NCI-H510A treated with DMSO at 0.1 percent for 48 hours (cell line): ENCODE measurements around the gene NKX1-2.
"Not testable (repeated sequence)": the region's sequence is repeated elsewhere in the genome, so short reads cannot be mapped to it uniquely, and the experiment has no call there.

Source experiments
- DNase-seq: peaks from one replicate; lab custom pipeline; 2025; lab: John Stamatoyannopoulos, UW

The NKX1-2 gene

DNA sequence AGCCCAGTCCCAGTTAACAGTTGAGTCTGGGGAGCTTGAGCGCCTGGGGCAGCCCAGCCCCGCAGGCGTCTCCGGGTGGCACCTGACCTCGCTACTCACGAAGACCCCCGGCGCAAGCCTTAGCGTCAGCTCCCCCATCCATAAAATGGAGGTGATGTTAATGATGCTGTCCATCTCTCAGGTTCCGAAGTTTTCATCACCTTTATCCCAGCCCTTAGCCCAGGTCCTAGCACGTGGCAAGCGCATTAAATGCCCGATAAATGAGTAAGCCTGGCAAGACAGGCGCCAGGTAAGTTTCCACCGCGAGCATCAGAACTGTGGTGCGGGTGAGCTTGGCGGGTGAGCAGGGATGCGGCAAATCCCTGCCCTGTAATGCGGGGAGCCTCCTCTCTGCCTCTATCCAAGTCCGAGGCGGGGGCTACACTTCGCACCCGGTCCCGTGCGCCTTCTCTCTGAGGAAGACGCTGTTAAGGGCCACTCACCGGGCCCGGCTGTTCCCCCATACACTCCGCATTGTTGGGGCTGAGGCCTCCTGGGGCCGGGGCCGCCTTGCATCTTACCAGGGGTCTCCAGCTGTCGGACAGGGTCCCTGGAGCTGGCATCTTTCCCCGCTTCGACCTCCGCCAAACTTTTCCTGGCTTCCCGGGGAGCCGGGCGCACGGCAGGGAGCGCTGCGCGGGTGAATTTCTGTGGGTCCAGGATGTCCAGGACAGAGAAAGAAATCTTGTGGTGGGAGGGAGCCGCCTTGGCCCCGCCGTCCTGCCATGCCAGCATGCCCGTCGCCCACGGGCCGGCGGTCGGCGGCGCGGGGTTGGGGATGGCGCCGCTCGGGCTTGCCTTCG, 444 bp downstream of the NKX1-2 start:
- no peak for DNase-seq

DNA sequence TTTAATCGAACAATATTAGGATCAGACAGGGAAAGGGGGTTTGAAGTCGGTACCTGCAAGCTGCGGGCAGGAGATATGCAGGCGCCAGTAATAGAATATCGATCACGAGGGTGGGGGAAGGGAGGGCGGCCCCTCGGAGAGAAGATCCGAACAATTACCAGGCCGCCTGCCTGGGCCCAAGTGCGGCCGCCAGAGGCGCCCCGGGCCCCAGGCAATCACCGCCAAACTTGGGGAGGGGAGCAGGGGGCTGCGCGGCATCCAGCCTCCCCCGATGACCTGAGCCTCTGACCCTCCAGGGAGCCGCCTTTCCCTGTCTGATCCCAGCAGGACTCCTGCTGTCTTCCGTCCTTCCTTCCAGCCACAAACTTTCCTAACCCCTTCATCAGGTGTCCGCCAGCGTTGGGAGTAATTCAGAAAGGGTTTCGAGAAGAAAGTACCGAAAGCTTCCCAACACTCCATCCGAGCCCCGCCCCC, 1.1 kb downstream of the NKX1-2 start:
- no peak for DNase-seq

DNA sequence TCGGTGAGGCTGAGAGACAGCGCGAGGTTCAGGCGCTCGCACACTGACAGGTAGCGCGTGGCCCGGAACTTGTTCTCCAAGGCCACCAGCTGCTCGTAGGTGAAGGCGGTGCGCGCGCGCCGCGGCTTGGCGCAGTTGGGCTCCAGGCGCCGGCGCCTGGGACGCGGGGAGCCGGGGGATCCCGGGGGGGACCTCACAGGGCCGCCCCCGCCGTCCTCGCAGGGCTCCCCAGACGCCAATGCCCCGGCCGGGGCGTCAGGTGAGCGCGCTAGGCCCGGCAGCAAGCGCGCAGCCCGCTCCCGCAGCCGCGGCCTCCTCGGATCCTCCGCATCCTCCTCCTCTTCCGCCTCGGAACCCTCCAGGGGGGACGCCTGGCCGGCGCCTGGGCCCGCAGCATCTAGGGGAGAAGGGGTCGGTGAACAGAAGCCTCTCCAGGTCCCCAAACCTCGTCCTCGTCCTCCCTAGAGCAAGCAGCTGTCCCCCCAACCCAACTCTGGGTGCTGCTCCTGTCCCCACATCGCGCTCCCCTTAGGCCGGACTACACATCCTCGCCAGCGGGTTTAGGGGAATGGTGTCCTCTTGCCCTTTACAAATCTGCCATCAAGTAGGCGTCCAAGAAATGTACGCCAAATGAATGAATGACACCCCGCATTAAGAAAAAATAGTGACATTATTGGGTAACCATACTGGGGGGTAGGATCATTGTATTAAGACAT, 1.9 kb downstream of the NKX1-2 start:
- peak; percentile 11 for DNase-seq

DNA sequence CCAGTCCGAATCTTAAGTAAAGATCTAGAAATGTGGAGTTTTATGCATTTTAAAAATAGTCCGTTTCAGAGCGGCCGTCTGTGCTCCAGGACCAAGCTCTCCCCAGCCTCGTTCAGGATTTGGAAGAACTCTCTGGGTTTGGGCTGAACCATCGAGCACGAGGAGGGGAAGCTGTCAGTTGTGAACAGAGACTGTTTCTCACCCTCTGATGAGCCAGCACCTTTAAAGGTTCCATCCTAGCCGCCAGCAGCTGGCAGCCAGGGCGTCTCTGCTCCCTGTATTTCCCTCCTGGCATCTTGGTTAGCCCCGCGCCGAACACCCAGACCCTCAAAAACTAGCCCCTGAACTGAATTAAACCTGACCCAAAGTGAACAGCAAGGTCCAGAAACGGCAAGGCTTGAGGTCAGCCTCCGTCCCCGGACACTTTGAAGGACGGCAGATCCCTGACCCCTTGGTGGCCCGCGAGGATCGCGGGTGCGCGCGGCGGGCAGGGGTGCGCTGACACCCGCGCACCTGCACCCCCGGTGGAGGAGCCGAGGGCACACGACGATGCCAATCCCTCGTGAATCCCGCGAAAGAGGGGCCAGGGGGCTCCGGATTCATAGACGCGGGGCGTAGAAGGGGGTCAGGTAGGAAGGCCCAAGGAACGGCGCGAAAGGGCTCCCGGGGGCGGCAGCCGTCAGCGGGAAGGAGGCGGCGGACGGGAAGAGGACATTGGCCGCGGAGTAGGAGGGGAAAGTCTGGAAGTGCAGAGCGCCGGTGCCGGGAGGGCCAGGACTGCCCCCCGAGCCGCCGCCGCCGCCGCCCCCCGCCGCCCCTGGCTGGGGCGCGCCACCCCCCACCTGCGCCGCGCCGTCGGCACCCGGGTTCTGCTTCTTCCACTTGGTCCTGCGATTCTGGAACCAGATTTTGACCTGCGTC, 2.7 kb downstream of the NKX1-2 start:
- no peak for DNase-seq

DNA sequence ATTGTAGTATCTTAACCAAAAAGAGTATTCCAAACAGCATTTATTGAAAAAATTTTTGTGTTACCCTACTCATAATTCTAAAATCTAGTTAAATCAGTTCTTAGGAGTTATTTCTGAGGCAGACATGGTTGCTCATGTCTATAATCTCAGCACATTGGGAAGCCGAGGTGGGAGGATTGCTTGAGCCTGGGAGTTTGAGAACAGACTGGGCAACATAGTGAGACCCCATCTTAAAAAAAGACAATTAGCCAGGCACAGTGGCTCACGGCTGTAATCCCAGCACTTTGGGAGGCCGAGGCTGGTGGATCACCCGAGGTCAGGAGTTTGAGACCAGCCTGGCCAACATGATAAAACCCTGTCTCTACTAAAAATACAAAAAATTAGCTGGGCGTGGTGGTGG, 8.1 kb downstream of the NKX1-2 start:
- not testable (repeated sequence) for DNase-seq

DNA sequence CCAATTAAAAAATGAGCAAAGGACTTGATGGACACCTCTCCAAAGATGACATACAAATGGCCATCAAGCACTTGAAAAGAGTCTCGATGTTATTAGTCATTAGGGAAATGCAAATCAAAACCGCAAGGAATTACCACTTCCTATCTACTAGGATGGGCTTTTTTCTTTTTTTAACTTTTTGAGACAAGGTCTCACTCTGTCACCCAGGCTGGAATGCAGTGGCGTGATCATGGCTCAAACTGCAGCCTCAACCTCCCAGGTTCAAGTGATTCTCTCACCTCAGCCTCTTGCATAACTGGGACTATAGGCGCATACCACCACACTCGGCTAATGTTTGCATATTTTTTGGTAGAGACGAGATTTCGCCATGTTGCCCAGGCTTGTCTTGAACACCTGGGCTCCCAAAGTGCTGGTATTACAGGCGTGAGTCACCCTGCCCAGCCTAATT, 13.6 kb downstream of the NKX1-2 start:
- no peak for DNase-seq

DNA sequence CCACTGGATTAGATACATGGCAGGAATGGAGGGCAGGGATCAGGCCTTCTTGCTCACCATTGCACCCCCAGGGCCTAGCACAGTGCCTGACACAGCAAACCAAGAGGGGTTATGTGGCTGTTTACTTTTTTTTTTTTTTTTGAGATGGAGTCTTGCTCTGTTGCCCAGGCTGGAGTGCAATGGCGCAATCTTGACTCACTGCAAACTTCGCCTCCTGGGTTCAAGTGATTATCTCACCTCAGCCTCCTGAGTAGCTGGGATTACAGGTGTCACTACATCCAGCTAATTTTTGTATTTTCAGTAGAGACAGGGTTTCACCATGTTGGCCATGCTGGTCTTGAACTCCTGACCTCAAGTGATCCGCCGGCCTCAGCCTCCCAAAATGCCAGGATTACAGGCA, 14.2 kb downstream of the NKX1-2 start:
- DNase-seq, result not testable (repeated sequence)

DNA sequence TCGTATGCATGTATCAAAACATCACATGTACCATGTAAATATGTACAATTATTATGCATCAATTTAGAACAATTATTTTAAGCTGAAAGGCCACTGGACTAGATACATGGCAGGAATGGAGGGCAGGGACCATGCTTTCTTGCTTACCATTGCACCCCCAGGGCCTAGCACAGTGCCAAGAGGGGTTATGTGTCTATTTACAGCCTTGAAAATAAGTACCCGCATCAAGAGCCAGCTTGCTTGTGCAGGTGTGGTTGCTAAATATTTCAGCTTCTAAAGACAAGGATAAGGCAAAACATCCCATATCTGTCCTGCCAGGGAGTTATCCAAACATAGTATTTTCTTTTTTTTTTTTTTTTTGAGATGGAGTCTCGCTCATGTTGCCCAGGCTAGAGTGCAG, 16.4 kb downstream of the NKX1-2 start:
- DNase-seq, result no peak

DNA sequence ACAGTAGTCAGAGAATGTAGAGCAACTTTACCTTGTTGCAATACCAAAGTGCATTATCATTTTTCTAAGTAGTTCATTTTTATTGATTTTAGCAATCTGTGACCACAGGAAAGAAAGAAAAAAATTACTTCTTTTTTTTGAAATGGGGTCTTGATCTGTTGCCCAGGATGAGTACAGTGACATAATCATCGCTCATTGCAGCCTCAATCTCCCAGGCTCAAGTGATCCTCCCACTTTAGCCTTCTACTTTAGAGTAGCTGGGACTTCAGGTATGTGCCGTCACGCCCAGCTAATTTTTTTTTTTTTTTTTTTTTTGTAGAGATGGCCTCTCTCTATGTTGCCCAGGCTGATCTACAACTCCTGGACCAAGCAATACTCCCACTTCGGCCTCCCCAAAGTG, 19.8 kb downstream of the NKX1-2 start:
- no peak for DNase-seq

DNA sequence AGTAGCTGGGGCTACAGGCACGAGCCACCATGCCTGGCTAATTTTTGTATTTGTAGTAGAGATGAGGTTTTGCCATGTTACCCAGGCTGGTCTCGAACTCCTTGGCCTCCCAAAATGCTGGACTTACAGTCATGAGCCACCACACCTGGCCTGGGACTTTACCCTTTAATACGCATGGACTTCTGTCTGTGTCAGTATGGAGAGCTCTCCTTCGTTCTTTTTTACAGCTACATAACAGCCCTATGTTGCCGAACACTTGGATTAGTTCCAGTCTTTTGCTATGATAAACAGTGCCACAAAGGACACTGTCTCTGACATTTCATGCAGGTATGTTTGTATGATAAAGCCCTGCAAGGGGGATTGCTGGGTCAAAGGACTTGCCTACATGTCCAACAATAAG, 20.3 kb downstream of the NKX1-2 start:
- DNase-seq, result no peak

DNA sequence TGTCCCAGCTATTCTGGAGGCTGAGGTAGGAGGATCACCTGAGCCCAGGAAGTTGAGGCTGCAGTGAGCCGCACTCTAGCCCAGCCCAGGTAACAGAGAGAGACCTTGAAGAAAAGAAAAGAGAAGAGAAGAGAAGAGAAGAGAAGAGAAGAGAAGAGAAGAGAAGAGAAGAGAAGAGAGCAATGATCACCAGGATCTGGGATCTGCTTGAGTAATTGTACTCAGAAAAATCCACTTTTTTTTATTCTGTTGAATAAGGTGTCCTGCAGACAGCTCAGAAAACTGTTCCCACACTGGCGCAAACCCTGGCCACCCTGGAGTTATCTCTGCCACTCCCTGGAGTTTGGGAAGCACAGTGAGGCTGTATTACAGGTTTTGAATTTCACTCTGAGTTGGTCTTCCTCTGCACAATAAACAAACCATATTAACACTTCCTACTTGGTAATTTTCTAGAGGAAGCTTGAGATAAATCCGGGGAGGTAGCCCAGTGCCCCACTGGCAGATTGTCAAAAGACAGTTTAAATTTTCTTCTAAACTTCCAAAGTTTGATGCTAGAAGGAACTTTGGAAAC, 21.5 kb downstream of the NKX1-2 start:
- DNase-seq, result no peak

DNA sequence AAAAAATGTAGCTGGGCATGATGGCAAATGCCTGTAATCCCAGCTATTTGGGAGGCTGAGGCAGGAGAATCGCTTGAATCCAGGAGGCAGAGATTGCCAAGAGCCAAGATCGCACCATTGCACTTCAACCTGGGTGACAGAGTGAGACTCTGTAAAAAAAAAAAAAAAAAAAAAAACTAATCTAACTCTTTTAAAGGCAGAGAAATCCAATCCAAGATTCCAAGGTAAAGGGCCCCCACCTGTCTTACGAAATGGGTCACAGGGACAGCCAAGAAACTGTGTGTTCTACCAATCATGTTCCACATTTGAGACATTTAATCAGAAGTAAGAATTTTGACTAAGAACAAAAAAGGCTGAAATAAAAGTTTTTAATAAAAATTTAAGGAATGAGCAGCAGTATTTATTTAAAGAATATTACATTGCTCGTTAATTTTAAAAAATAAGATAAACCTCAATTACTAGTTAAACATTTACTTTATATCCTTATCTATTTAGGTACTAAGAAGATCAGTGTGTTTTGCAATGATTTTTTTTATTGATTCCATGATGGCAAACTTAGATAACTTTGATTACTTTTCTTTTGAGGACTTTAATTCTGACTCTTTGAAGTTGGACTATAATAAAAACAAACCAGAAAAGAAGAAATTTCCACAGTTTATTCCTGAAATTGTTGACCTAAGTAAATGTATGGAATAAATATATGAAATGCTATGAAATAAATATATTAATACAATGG, 24.4 kb downstream of the NKX1-2 start:
- no peak for DNase-seq

DNA sequence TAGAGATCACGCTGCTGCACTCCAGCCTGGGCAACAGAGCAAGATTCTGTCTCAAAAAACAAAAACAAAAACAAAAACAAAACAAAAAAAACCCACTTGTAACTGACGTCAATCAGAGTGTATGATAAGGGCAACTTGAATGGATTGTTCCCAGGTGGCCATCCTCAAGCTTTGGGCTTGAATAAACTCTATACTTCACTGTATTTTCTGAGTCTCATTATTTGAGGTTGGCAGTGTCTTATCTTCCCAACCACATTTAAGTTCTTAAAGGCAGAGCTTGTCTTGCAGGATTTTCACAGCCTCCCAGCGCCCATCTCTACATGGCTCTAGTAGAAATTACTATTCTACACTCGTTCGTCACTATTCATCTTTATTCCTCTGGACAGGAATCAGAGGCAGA, 26.0 kb downstream of the NKX1-2 start:
- DNase-seq, result no peak

DNA sequence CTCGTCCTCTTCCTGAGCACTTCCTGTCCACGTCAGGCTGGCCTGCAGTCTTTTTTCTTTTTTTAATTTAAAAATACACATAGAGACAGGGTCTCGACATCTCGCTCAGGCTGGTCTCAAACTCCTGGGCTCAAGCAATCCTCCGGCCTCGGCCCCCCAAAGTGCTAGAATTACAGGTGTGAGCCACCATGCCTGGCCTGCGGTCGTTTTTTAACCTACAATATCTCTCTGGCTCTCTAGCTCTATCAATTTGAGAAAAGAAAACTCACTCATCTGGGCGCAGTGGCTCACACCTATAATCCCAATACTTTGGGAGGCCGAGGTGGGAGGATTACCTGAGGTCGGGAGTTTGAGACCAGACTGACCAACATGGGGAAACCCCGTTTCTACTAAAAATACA, 27.1 kb downstream of the NKX1-2 start:
- DNase-seq, result no peak

DNA sequence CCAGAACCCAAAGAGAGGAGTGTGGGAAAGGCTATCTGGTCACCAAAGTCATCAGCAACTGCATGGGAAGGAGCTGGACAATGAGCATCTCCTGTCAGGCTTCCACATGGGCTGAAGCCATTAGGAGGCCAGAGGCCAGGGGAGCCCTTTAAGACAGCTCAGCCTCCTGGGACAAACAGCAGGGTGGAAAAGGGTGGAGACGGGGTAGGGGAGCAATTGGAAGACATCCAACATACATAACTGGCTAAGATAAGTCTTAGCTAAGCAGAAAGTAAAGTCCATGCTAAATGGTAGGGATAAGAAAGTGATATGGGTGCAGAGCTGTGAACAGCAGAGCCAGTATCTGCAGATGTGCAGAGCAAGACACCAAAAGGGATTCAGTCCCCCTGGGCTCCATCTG, 29.6 kb downstream of the NKX1-2 start:
- DNase-seq, result no peak

DNA sequence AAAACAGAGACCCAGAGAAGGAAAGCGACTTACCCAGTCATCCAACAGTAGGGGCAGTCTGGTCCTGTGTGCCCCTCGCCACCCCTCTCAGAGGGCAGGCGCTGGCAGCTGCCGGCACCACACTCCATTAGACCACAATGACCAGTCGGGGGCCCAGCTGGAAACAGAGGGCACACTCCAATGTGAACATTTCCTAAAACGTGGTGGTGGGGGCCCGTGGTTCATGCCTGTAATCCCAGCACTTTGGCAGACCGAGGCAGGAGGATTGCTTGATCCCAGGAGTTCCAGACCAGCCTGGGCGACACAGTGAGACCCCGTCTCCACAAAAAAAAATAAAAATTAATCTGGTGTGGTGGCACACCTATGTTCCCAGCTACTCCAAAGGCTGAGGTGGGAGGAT, 30.2 kb downstream of the NKX1-2 start:
- no peak for DNase-seq

DNA sequence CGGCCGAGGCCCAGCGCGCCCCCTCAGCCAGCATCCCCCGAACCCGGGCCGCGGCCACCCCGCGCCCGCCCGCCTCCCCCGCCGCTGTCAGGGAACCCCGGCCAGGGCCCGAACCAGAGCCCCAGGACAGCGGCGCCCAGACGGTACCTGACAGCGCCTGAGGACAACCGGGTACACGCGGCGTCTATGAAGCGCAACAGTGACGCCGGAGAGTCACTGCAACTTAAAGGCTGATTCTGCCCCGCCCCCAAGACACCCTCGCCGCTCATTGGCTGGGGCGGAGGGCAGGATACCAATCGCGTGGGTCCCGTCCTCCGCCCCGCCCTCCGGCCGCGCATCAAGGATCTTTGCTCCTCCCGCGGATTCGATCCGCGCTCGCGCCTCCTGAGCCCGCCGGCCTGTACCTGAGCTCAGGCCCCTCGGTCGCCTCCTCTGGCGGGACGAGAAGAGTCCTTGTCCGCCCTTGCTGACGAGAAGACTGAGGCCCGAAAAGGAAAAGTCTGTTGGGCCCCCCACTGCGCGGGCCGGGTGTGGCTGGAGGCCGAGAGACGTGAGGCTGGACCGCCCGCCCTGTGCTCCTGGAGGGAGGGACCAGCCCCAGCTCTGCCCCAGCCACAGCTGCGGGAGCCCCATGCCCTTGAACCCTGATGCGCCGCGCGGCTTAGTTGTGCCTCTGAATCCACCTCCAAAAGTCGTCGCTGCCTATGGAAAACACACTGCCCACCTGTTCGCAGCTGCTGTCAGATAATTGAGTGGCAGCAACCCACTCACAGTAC, 30.9 kb downstream of the NKX1-2 start, which contains the start of gene OAT:
Gene OAT, minus strand, starts transcription at position 198 of the 776 bp plus-strand sequence. CDS start 6,752 bp downstream, outside the sequence.
- DNase-seq, result peak; percentile 94

DNA sequence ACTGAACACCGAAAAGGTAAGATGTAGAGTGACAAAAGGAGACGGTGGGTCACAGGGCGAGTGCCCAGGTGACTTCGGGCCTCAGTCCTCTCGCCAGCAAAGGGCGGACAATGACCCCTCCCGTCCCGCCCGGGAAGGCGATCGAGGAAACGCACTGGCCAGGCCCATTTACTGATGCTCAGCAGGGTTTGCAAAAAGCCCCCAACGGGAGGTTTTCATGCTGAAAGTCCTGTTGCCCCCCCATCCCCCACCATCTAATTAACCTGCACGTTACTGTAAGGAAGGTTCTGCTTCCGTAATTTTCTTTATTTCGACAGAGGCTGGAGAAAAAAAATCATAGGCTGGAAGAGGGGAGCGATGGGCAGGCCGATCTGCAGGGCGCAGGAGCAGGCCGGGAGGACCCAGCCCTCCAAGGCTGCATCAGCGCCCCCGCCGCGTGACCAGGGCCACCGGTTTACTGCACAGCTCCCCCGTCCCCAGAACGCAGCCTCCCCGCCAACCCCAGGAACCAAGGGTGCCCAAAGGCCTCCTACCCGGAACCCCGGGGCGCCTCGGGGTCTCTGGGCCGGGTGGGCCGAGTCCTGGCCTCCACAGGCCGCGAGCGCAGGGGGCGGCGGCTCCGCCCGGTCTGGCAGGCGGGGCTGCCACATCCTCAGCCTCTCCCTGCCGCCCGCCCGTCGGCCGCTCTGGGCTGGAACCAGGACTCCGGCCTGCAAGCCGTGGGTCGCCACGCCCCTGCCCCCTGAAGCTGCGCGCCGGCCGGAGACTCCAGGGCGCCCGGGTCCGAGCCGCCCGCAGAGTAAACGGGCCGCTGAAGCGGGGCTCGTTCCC, 31.7 kb downstream of the NKX1-2 start:
- DNase-seq, result peak; percentile 43

DNA sequence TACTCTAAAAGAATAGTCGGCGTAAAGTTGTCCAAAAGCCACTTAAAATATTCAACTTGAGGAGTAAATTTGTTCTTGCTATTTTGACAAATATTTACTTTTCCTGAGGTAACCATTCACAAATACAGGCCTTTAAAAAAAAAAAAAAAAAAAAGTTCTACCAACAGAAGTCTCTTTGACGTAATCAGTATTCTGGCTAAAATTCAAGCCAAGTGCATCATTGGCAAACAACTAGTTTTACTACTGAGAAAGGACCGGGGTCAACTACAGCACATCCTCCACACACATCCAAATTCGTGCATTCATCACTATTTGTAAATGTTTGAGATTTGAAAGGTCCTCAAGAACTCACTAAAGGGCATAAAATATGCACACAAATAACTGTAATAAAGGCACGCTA, 33.1 kb downstream of the NKX1-2 start:
- DNase-seq, result no peak
